Subcutaneous abdominal adipose tissue (tissue), 5 donors: Measurements from ENCODE around the gene POLDIP3.
"Not testable (repeated sequence)": the region's sequence is repeated elsewhere in the genome, so short reads cannot be mapped to it uniquely, and the experiment has no call there.

Experiments
- H3K27ac ChIP-seq: one replicate; pipeline ENCODE4 v1.7.0; 2013; ENCODE audit warnings: low read depth, mild to moderate bottlenecking, inconsistent platforms, low read length, moderate library complexity
- H3K27me3 ChIP-seq, 5 donors: one replicate each; pipeline ENCODE4 v1.7.0; 2013; ENCODE audit warnings: low read length in 5 of 5, inconsistent platforms in 1 of 5; ENCODE audit not compliant: control insufficient read depth in 5 of 5, insufficient read depth in 4 of 5
- H3K36me3 ChIP-seq, 5 donors: one replicate each; pipeline ENCODE4 v1.7.0; 2013; ENCODE audit warnings: low read length in 5 of 5; ENCODE audit not compliant: control insufficient read depth in 5 of 5, insufficient read depth in 5 of 5
- H3K4me1 ChIP-seq, 5 donors: one replicate each; pipeline ENCODE4 v1.7.0; 2013; ENCODE audit warnings: low read length in 5 of 5, mild to moderate bottlenecking in 3 of 5, moderate library complexity in 1 of 5; ENCODE audit not compliant: control insufficient read depth in 5 of 5, insufficient read depth in 5 of 5
- H3K4me3 ChIP-seq, 5 donors: one replicate each; pipeline ENCODE4 v1.7.0; 2013; ENCODE audit warnings: low read length in 5 of 5, low read depth in 1 of 5
- H3K9ac ChIP-seq, 5 donors: one replicate each; pipeline ENCODE4 v1.7.0; 2013; ENCODE audit warnings: low read length in 5 of 5, mild to moderate bottlenecking in 4 of 5, moderate library complexity in 3 of 5
- H3K9me3 ChIP-seq, 5 donors: one replicate each; pipeline ENCODE4 v1.7.0; 2013; ENCODE audit warnings: low read length in 5 of 5; ENCODE audit not compliant: control insufficient read depth in 5 of 5
- donor health status: healthy.
- donor health status: healthy.
- donor health status: healthy.
- donor health status: healthy.
- donor health status: healthy.

POLDIP3 gene

DNA sequence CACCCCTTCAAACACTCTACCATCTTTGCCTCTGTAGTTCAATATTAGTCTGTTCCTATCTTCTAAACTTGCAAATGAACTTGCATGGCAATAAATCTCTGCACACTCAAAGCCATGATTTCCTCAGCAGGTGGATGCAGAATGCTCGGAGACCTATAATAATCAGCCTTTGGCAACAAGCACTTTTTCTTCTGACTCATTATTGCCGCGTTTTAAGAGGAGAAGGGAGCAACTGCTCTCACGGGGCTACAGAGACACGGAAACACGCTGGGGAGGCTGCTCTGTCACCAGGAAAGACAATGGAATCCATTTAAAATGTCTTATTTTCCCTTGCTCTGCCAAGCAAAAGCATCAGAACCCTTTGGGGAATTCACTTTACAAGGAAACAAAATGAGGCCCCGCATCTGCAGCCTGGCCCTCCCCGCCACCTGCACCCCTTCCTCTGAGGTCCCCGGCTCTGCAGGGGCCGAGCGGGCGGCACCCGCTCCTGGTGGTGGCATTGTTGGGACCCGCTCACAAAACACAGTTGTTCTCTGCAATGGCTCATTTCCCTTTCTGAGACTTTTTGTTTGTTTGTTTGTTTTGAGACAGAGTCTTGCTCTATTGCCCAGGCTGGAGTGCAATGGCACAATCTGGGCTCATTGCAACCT, 79.5 kb downstream of the POLDIP3 start:
- H3K4me1 ChIP-seq, H3K4me3 ChIP-seq, H3K9ac ChIP-seq, H3K9me3 ChIP-seq, H3K36me3 ChIP-seq, H3K27ac ChIP-seq, H3K27me3 ChIP-seq: not testable (repeated sequence)
